CD8-positive, alpha-beta memory T cell (primary cell): Measurements from ENCODE around the gene EIF2D. TPM values are rescaled to one million over a fixed set of nuclear protein-coding genes. Genes with fewer than 3 reads are reported as not detected.

Experiments
- CTCF ChIA-PET: fragments of 350-600 bp; sonication (Branson Sonifier 250); formaldehyde crosslinking; loops from one replicate; lab custom pipeline; 2021; ENCODE audit warnings: antibody characterized with exemption; lab: Charles Lee
- POLR2A ChIA-PET: fragments of 350-600 bp; sonication (Branson Sonifier 250); formaldehyde crosslinking; loops from one replicate; lab custom pipeline; 2021; ENCODE audit warnings: antibody characterized with exemption; lab: Charles Lee
- DNase-seq, 5 donors: peaks; one replicate each; pipeline versions ENCODE4 v3.0.0 to v3.0.0-alpha.2; 2020 to 2022; ENCODE audit warnings: mixed read lengths in 1 of 5
- H3K27ac ChIP-seq: one replicate; pipeline ENCODE4 v1.7.0; 2013; ENCODE audit warnings: low read depth, mild to moderate bottlenecking, low read length, moderate library complexity
- H3K27me3 ChIP-seq: 2 replicates; pipeline ENCODE4 v1.7.0; 2013; ENCODE audit warnings: low read length, mild to moderate bottlenecking; ENCODE audit not compliant: insufficient read depth, poor library complexity, severe bottlenecking
- H3K36me3 ChIP-seq: 2 replicates; pipeline ENCODE4 v1.7.0; 2013; ENCODE audit warnings: mild to moderate bottlenecking, low read length, moderate library complexity; ENCODE audit not compliant: insufficient read depth
- H3K4me1 ChIP-seq: 2 replicates; pipeline ENCODE4 v1.7.0; 2013; ENCODE audit warnings: mild to moderate bottlenecking, low read length, moderate library complexity; ENCODE audit not compliant: insufficient read depth
- H3K4me3 ChIP-seq: 2 replicates; pipeline ENCODE4 v1.7.0; 2013; ENCODE audit warnings: mild to moderate bottlenecking, low read length
- H3K9me3 ChIP-seq: 2 replicates; pipeline ENCODE4 v1.7.0; 2013; ENCODE audit warnings: mild to moderate bottlenecking, low read length
- H3K27ac Mint-ChIP-seq, 8 donors: one replicate each; pipeline ENCODE4 v1.8.0; 2020 to 2021; ENCODE audit warnings: mixed read lengths in 8 of 8, mild to moderate bottlenecking in 6 of 8, inconsistent platforms in 3 of 8, moderate library complexity in 3 of 8
- H3K27me3 Mint-ChIP-seq, 2 donors: one replicate each; pipeline ENCODE4 v1.8.0; 2020 to 2021; ENCODE audit warnings: mixed read lengths in 2 of 2, mild to moderate bottlenecking in 1 of 2, moderate library complexity in 1 of 2
- H3K36me3 Mint-ChIP-seq, 3 donors: one replicate each; pipeline ENCODE4 v1.8.0; 2020 to 2021; ENCODE audit warnings: mixed read lengths in 3 of 3, inconsistent platforms in 1 of 3, mild to moderate bottlenecking in 1 of 3
- H3K4me1 Mint-ChIP-seq, 3 donors: one replicate each; pipeline ENCODE4 v1.8.0; 2020 to 2021; ENCODE audit warnings: mixed read lengths in 3 of 3, inconsistent platforms in 1 of 3, mild to moderate bottlenecking in 1 of 3
- H3K4me3 Mint-ChIP-seq, 7 donors: one replicate each; pipeline ENCODE4 v1.8.0; 2020 to 2021; ENCODE audit warnings: mixed read lengths in 7 of 7, mild to moderate bottlenecking in 6 of 7, moderate library complexity in 4 of 7, inconsistent platforms in 2 of 7
- H3K9me3 Mint-ChIP-seq, 5 donors: one replicate each; pipeline ENCODE4 v1.8.0; 2020 to 2022; ENCODE audit warnings: mixed read lengths in 5 of 5, mild to moderate bottlenecking in 3 of 5, moderate library complexity in 2 of 5, inconsistent platforms in 1 of 5
- polyA plus RNA-seq: library from polyadenylated mRNA; unstranded; fragments of 300-500 nt; fragmentation: Illumina TruSeq; gene quantifications from one replicate; pipeline ENCODE4 v1.2.3, GENCODE V29; 2021
- total RNA-seq, 2 experiments: library from RNA; stranded (reverse); gene quantifications; one replicate each; pipeline ENCODE4 v1.2.3, GENCODE V29; 2021

The EIF2D gene
- total and polyA plus RNA-seq, 3 experiments from 2014 or later: 35.3 to 88.7 (median 82.7) TPM

DNA sequence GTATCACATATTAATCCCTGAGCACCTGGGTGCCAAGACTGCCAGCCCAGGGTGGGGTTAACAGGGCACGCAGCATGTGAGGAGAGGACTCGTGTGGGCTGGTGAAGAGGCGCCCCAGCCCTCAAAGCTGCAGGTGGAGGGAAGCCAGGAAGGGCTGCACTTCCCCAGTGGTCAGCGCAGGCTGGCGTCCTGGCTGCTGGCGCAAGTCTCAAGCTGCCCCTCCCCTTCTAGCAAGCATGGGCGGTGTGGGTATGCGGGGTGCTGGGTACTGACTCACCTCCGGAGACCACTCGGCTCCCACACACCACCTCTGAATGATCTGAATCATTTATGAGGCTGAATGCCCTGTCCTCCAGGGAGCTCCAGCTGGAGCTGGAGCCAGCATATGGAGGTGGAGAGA is 44.0 kb downstream of the EIF2D start:
- H3K4me1 ChIP-seq: peaks cover 100% of the 10 kb centered on the region
- H3K36me3 Mint-ChIP-seq: peaks cover 0 to 96% (median 26%) of the 10 kb centered on the region in 3 donors
- ChIA-PET CTCF (interaction anchor here (0.7 to 19.8 kb wide), 6 partner anchors 10 to 98 kb away, joined by 3 to 503 read pairs (median 8); partner anchors contain the start of gene IKBKE), POLR2A (interaction anchor here (0.7 to 1.0 kb wide), 3 partner anchors 8 to 98 kb away, joined by 3 to 4 read pairs (median 3); partner anchors contain the start of gene IKBKE)
- H3K27me3 ChIP-seq: no peaks in the 10 kb centered on the region
- no peaks in the 10 kb centered on the region for H3K9me3 Mint-ChIP-seq
- peak overlapping the region; percentile 84 to 97 (median 94) for H3K27ac Mint-ChIP-seq
- H3K27me3 Mint-ChIP-seq: no peaks in the 10 kb centered on the region
- H3K4me1 Mint-ChIP-seq: peaks cover 96 to 100% (median 100%) of the 10 kb centered on the region in 3 donors
- H3K36me3 ChIP-seq: peaks cover 34% of the 10 kb centered on the region
- peak overlapping the region; percentile 21 for H3K4me3 ChIP-seq
- H3K27ac ChIP-seq: no peak overlapping the region
- H3K4me3 Mint-ChIP-seq: peak overlapping the region; percentile 63 to 84 (median 78)
- no peak for DNase-seq
- no peaks in the 10 kb centered on the region for H3K9me3 ChIP-seq

DNA sequence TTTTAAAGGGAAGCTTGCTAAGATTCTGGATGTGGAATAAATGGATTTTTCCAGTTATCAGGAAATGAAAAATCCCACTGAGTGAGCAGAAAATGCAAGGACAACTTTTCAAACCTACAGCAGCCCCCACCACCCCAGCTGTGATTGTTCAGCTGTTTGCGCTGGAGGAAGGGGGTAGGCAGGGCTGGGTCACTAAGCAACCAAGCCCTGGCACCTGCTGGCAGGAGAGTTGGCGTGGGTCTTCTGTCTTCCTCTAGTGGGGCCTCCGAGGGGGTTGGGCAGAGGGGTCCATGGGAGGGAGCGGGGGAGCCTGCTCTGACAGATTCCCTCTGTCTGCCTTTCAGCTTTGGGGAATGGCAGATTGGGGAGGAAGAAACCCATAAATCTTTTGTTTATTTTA is 45.3 kb downstream of the EIF2D start:
- peaks cover 99% of the 10 kb centered on the region for H3K4me1 ChIP-seq
- Mint-ChIP-seq H3K27me3 (peaks cover 0 to 2% of the 10 kb centered on the region in 2 donors), H3K4me3 (peak overlapping the region; percentile 51 to 89 (median 79)), H3K4me1 (peaks cover 95 to 100% (median 100%) of the 10 kb centered on the region in 3 donors), H3K9me3 (no peaks in the 10 kb centered on the region), H3K36me3 (peaks cover 3 to 96% (median 26%) of the 10 kb centered on the region in 3 donors), H3K27ac (peak overlapping the region; percentile 79 to 98 (median 95))
- ChIA-PET CTCF (interaction anchor here (0.6 to 19.8 kb wide), 6 partner anchors 11 to 25 kb away, joined by 3 to 503 read pairs (median 8); no protein-coding TSS in a partner anchor), POLR2A (interaction anchor here (1.0 to 2.5 kb wide), 5 partner anchors 9 to 15 kb away, joined by 3 to 8 read pairs (median 5); no protein-coding TSS in a partner anchor)
- peak overlapping the region; percentile 54 for H3K4me3 ChIP-seq
- H3K9me3 ChIP-seq: no peaks in the 10 kb centered on the region
- H3K27ac ChIP-seq: no peak overlapping the region
- H3K27me3 ChIP-seq: no peaks in the 10 kb centered on the region
- H3K36me3 ChIP-seq: peaks cover 39% of the 10 kb centered on the region
- DNase-seq: no peak

DNA sequence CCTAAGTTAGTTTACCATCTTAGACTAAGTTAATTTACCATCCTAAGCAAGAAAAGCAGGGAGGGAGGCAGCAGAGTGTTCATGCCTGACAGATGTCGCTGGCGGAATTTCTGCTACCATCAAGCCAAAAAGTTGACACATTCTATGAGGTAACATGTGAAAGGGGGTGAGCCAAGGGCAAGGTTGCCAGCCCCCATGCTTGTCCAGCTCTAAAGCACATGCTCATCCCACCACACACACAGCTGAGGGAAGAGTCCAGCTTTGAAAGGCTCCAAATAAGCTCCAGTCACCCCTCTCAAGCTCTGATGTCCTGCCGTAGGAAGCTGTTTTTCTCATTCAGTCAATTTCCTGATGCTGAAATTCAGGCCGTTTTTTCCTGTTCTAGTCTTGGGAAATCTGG is 46.3 kb downstream of the EIF2D start:
- Mint-ChIP-seq H3K27ac (peak overlapping the region; percentile 79 to 98 (median 95)), H3K4me3 (peak overlapping the region; percentile 51 to 89 (median 79)), H3K9me3 (no peaks in the 10 kb centered on the region), H3K36me3 (peaks cover 3 to 95% (median 24%) of the 10 kb centered on the region in 3 donors), H3K4me1 (peaks cover 93 to 100% (median 99%) of the 10 kb centered on the region in 3 donors), H3K27me3 (peaks cover 0 to 2% of the 10 kb centered on the region in 2 donors)
- DNase-seq: no peak
- Histone ChIP-seq H3K27me3 (no peaks in the 10 kb centered on the region), H3K27ac (no peak overlapping the region), H3K36me3 (peaks cover 46% of the 10 kb centered on the region), H3K4me3 (peak overlapping the region; percentile 54), H3K9me3 (no peaks in the 10 kb centered on the region), H3K4me1 (peaks cover 99% of the 10 kb centered on the region)
- CTCF ChIA-PET: interaction anchor here (1.5 to 19.8 kb wide), 5 partner anchors 10 to 21 kb away, joined by 4 to 503 read pairs (median 12); no protein-coding TSS in a partner anchor
- POLR2A ChIA-PET: interaction anchor here (0.7 to 2.5 kb wide), 5 partner anchors 10 to 14 kb away, joined by 5 to 8 read pairs (median 5); no protein-coding TSS in a partner anchor

DNA sequence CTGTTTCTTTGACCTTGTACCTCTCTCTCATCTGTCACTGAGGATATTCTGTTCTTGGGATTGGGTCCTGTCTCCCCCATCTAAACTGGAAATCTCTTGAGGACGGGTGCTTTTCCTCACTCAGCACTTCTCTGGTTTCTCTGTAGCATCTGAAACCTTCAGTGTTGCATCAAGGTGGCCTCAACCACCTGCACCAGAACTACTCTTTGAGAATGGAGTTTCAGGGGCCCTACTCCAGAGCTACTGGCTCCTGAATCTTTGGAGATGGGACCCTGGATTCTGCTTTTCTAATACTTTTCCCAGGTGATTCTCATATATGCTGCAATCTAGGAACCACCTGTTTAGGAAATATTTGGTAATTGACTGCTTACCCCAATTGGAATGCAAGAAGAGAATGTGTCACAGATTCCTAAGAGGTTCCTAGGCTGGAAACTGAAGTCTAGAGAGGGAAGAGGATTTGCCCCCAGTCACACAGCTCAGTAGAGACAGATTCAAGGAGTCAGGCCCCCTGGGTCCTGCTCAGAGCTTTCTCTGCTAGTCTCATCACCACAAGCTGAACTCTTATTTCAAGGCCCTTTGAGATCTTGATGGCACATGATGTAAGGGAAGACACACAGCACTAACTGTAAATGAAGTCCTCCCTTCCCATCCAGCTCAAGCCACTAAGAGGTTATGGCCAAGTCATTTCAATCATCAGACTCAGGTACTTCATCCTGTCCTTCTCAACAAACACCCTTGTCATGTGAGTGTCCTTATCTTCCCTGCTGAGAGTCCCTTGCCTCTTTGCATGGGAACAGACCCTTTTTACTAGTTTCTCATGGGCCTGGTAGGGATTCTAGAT is 48.7 kb downstream of the EIF2D start:
- H3K4me1 ChIP-seq: peaks cover 92% of the 10 kb centered on the region
- H3K9me3 Mint-ChIP-seq: no peaks in the 10 kb centered on the region
- peak overlapping the region; percentile 63 to 89 (median 81) for H3K4me3 Mint-ChIP-seq
- ChIA-PET CTCF (interaction anchor here (0.8 to 19.8 kb wide), 5 partner anchors 9 to 49 kb away, joined by 3 to 503 read pairs (median 31); partner anchors contain the start of gene EIF2D), POLR2A (interaction anchor here (0.6 to 1.8 kb wide), 8 partner anchors 12 to 213 kb away, joined by 3 to 15 read pairs (median 6); no protein-coding TSS in a partner anchor)
- no peak for DNase-seq
- H3K36me3 Mint-ChIP-seq: peaks cover 3 to 94% (median 27%) of the 10 kb centered on the region in 3 donors
- peaks cover 89 to 96% (median 95%) of the 10 kb centered on the region in 3 donors for H3K4me1 Mint-ChIP-seq
- no peaks in the 10 kb centered on the region for H3K9me3 ChIP-seq
- H3K4me3 ChIP-seq: peak overlapping the region; percentile 54
- peaks cover 0 to 4% of the 10 kb centered on the region in 2 donors for H3K27me3 Mint-ChIP-seq
- peaks cover 52% of the 10 kb centered on the region for H3K36me3 ChIP-seq
- H3K27ac ChIP-seq: no peak overlapping the region
- no peaks in the 10 kb centered on the region for H3K27me3 ChIP-seq
- peak overlapping the region; percentile 84 to 97 (median 95) for H3K27ac Mint-ChIP-seq

DNA sequence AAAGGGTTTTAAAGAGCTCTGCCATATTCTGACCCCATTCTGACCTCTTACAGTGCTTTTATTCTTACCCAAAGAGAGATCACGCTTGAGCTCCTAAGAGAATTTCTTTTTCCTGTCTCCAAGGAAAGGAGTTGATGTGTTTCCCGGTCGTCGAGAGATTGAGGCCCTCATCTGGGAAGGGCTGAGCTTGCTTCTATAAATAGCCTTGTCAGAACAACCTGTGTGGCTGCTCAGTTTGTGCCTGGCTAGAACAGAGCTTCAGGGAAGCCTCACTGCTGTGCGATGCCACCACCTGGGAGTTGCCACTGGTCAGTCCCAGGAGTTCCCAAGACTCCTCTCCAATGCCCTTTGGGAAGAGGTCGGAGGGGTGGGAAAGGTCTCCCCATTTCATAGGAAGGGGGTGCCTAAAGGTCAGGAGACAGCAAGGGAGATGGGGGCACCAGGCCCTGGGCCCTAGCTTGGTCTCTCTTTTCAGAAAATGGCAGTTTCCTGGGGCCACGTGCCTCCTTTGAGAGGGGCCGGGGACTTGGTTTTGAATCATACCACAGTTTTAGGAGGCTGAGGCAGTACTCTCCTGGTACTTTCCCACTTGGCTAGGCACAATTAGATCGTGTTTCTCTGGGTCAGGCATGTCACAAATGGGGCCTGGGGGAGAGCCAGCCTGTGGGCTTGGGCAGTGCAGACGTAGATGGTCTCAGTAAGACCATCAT is 52.1 kb downstream of the EIF2D start:
- H3K4me1 ChIP-seq: peaks cover 72% of the 10 kb centered on the region
- no peaks in the 10 kb centered on the region for H3K9me3 Mint-ChIP-seq
- H3K4me1 Mint-ChIP-seq: peaks cover 75 to 81% (median 77%) of the 10 kb centered on the region in 3 donors
- H3K4me3 Mint-ChIP-seq: peak overlapping the region; percentile 96 to 100 (median 98)
- H3K27ac ChIP-seq: peak overlapping the region; percentile 92
- H3K9me3 ChIP-seq: no peaks in the 10 kb centered on the region
- H3K27me3 Mint-ChIP-seq: peaks cover 0 to 4% of the 10 kb centered on the region in 2 donors
- peak overlapping the region; percentile 89 to 99 (median 95) for H3K27ac Mint-ChIP-seq
- ChIA-PET CTCF (interaction anchor here (0.7 to 19.8 kb wide), 6 partner anchors 9 to 95 kb away, joined by 3 to 503 read pairs (median 18); no protein-coding TSS in a partner anchor), POLR2A (interaction anchor here (0.6 to 7.3 kb wide), 6 partner anchors 8 to 59 kb away, joined by 3 to 45 read pairs (median 7); no protein-coding TSS in a partner anchor)
- H3K27me3 ChIP-seq: no peaks in the 10 kb centered on the region
- peaks cover 35% of the 10 kb centered on the region for H3K36me3 ChIP-seq
- H3K4me3 ChIP-seq: peak overlapping the region; percentile 99
- DNase-seq: no peak
- peaks cover 7 to 75% (median 17%) of the 10 kb centered on the region in 3 donors for H3K36me3 Mint-ChIP-seq

DNA sequence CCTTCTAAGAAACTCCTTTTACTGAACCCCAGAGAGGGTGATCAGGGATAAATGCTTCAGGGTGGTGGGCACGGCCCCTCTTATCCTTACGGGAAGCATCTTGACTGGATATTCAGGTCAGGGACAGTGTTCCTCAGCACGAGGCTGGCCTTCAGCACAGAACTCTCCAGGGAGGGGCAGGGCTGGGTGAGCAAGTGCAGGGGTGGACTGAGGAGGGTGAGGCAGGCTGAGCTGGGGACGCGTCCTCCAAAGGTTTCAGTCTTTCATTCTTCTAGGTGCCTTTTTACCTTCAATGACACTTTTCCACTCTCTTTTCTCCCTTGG is 52.6 kb downstream of the EIF2D start:
- peaks cover 75 to 81% (median 77%) of the 10 kb centered on the region in 3 donors for H3K4me1 Mint-ChIP-seq
- CTCF ChIA-PET: interaction anchor here (0.7 to 19.8 kb wide), 7 partner anchors 8 to 94 kb away, joined by 3 to 503 read pairs (median 6); no protein-coding TSS in a partner anchor
- POLR2A ChIA-PET: interaction anchor here (0.6 to 7.3 kb wide), 6 partner anchors 9 to 59 kb away, joined by 3 to 45 read pairs (median 7); no protein-coding TSS in a partner anchor

More for the DNA sequence above, 52.6 kb downstream of the EIF2D start:
- peaks cover 7 to 70% (median 12%) of the 10 kb centered on the region in 3 donors for H3K36me3 Mint-ChIP-seq
- H3K27me3 Mint-ChIP-seq: peaks cover 0 to 4% of the 10 kb centered on the region in 2 donors
- peak overlapping the region; percentile 96 to 100 (median 98) for H3K4me3 Mint-ChIP-seq
- no peaks in the 10 kb centered on the region for H3K9me3 Mint-ChIP-seq
- Histone ChIP-seq H3K27me3 (no peaks in the 10 kb centered on the region), H3K4me1 (peaks cover 72% of the 10 kb centered on the region), H3K27ac (peak overlapping the region; percentile 92), H3K9me3 (no peaks in the 10 kb centered on the region), H3K4me3 (peak overlapping the region; percentile 99), H3K36me3 (peaks cover 30% of the 10 kb centered on the region)
- peak overlapping the region; percentile 89 to 99 (median 95) for H3K27ac Mint-ChIP-seq
- DNase-seq: no peak
